Measurements from ENCODE around the gene AKAP11.

The AKAP11 gene

DNA sequence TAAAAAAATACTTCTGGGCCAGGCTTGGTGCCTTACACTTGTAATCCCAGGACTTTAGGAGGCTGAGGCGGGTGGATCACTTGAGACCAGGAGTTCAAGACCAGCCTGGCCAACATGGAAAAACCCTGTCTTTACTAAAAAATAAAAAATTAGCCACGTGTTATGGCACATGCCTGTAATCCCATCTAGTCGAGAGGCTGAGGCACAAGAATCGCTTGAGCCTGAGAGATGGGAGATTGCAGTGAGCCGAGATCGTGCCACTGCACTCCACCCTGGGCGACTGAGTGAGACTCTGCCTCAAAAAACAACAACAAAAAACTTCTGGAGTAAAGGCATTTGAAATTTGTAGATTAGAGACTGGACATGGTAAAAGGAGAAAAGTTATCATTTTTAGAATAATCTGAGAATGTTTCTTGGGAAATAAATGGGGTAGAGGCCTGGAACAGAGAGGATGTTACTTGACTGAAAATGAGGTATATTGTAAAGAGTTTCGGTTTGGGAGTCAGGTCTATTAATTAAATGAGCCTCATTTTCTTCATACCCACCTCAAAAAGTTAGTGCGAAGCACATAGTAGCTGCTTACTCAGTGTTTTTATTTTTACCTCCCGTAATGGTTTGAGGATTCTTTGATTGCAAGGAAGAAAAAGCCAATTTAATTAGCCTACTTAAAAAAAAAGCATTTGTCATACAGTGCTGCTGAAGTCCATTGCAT lies 2.6 kb downstream of the AKAP11 start:
- no peak for DNase-seq

DNA sequence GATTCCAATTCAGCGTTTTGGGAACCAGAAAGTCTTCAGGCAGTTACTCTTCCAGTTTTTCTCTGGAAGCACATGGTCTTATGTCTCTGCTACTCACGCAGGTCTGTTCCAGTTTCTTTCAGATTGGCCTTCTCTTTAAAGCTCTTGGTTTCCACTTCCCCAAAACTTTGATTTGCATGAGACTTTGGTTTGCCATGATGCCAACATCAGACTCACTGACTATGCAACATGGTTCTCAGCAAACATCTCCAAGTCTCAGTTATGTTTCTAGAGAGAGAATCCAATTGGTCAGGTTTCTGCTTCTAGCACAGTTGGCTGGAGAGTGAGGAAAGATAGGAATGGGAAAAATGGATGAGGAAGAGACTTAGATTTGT lies 3.1 kb downstream of the AKAP11 start:
- peak in 1 of 2 donors; percentile 4 for DNase-seq

DNA sequence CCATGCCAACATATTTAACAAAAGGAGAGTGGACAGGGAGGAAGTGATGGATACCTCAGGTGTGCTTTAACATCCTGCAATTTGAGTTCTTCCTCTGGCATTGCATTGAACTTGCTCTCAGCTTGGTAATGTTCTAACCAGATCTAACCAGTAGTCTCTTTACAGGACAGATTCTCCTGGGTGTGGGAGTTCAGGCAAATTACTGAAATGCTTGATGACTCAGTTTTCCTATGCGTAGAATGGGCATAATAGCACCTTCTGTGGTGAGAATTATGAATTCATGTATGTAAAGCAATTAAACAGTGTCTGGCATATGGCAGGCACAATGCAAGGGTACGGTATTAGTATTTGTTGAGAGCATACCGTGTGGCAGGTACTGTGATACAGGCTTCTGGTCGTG lies 3.6 kb downstream of the AKAP11 start:
- DNase-seq = no peak

DNA sequence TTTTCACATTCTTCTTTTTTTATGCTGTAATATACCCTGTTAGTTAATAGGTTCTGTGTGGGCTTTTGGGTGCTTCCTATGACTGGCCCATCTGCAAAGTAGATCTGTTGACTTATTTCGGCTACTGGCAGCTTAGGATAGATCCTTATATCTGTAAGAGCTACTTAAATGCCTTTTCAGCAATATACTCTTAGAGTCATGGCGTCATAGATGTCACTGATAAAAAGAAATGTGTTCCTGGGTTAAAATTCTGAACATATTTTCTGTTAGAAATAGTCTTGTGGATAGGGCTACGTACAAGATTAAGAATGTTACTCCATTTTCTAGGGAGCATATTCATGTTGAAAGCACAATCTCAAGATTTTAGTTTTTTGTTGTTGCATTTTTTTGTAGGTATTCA lies 4.7 kb downstream of the AKAP11 start:
- no peak for DNase-seq

DNA sequence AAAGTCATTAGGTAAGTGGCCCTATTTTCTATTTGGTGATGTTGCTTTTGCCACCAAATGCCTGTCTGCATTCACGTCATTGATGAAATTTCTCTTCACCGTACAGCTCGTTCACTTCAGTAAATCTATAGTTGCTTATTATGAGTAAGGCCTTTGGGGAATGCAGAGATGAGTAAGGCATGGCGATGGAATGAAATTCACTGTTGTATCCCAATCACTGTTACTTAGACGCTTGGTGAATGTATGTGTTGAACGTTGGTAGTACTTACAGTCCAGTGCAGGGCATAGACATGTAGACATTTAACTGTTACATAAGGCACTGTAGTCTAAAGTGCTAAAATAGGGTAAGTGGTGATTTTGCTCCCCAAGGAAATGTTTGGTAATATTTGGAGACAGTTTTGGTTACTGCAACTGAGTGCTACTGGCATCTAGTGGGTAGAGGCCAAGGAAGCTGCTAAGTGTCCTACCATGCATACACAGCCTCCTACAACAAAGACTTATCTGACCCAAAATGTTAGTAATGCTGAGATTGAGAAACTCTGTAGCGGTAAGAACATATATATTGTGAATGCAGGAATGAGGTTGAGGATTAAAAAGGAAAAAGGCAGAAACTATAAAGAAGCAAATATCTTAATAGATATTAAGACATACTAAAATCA lies 5.8 kb downstream of the AKAP11 start:
- DNase-seq = no peak

DNA sequence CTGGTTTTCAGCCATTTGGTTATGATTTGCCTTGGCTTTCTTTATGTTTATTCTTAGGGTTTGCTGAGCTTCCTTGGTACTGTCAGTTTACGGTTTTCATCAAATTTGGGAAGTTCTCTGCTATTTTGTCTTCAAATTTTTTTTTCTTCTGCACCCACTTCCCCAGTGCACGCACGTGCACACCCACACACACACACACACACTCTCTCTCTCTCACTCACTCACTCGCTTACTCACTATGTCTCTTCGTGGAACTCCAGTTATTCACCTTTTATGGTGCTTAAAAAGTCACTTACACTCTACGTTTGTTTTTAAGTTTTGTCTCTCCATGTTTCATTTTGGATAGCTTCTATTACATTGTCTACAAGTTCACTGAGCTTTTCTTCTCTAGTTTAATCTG lies 7.1 kb downstream of the AKAP11 start:
- DNase-seq = peak in 1 of 2 donors; percentile 13

DNA sequence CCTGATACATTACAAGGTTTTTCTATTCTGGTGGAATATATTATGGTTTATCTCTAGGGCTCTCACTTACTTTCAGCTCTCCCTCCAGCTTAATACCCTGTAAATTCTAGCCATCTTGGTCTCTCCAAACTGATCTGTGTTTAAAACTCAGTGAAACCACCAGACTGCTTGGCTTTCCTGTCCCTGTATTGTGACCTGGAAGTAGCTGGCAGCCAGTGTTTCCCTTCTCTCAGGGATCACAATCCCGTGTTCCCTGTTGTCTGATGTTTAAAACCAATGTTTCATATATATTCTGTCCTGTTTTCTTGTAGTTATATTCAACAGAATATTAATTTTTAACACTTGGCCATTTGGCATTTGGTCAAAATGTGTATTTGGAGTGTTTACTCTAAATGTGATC lies 8.0 kb downstream of the AKAP11 start:
- no peak for DNase-seq

DNA sequence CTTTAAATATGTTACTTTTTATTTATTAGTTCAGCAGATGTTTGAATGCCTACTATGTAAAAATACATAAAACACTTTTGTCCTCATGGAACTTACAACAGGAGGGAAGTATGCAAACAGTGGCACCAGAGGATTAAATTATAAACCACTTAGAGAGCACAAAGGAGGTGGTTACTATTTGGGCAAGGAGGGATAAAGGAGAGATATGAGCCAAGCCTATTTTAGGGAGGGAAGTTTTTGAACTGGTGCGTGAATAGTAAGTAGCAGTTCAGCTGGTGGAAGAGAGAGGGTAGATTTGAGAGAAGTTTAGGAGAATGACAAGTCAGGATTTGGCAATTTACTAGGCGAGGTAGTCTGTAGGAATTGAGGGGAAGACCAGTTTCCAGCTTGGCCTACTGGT lies 8.6 kb downstream of the AKAP11 start:
- DNase-seq = no peak

DNA sequence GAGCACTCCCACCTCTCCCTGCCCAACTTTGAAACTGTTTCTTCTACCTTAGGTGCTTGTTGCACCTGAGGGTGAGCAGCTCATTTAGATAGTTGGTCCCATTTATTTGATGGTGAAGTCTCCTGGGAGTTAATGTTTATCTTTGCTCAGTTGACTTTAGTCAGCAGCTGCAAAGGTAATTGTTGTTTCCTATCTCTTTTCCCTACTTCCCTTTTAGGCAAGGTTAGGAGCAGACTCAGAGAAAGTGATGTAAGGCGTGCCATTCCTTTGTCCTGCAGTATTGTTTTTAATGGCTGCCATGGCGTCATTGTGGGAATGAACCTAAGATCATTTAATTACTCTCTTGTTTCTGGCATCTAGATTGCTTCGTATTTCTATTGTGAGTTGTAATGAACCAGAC lies 11.6 kb downstream of the AKAP11 start:
- DNase-seq = no peak

DNA sequence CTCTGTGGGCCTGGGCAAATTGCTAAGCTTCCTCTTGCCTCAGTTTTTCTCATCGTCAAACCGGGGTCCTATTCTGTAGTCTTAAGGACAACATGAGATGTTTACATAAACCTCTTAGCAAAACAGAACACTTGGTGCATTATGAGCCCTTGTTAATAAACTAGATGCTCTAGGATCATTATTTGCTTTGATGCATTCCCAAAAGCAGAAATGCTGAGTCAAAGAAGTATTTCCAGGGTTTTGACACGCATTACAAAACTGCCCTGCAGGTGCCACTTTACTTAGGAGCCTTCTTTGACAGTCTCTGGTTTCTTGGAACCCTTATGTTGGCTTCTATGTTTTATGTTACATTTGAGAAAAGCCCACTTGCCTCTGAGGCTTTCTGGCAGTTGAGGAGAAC lies 12.1 kb downstream of the AKAP11 start:
- DNase-seq = no peak

DNA sequence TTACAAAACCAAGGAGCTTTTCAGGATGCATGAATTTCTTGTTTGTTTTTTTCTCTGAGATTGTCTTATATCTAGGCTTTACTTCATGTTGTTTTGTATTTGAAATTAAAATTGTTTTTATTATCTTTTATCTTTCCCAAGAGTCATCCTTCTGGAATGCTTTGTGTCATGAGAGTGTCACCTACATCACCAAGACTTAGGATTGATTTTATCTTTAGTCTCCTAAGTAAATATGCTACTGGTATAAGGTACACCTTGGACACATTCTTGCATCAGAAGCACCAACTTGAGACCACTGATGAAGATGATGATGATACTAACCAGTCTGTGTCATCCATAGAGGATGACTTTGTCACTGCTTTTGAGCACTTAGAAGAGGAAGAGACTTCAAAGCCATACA lies 26.4 kb downstream of the AKAP11 start:
- no peak for DNase-seq

DNA sequence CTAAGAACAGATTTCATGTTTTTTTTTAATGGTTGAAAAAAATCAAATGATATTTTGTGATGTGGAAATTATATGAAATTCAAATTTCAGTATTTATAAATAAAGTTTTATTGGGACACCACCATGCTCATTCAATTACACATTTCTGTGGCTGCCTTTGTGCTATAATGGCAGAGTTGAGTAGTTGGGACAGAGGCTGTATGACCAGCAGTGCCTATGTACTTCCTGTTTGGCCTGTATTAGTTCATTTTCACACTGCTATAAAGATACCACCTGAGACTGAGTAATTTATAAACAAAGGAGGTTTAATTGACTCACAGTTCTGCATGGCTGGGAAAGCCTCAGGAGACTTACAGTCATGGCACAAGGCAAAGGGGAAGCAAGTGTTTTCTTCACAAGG lies 33.6 kb downstream of the AKAP11 start:
- DNase-seq = no peak

DNA sequence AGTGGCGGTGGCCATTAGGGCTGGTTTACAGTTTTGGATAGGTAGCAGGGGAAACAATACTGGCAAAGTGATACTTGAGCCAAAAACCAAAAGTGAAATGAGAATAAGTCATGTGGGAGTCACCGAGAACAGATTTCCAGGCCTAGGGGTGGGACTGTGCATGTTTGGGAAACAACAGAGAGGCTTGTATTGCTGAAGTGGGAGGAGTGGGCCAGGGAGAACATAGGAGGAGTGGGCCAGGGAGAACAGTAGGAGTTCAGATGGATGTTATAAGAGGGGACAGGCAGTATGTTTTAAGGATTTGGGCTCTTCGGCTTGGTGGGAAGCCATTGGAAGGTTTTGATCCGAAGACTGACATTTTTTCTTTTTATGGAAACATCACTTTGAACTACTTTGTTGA lies 35.5 kb downstream of the AKAP11 start:
- no peak for DNase-seq

DNA sequence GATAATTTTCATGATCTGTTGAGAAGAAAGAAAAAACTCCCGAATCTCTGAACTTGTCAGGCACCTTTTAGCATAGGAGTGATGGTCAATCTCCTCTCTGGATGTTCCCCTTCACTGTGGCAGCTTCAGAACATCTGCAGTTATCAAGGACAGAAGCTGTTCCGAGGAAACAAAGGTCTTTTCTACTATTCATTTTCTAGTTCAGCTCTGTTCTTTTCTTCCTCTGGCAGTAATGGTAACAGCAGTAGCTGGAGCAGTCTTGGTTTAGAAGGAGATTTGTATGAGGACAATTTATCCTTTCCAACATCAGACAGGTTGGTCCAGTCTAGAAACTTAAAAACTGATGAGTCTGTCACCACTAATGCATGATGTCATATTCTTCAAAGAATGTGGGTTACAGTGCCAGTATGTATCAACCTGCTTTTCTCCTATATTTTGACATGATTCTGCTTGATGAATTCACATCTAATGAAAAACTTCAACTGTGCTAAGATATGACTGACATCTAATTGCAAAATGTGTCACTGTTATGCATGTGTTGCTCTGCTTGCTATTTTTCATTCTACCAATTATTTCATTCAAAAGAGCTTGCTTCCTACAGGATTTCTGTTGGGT lies 41.0 kb downstream of the AKAP11 start:
- DNase-seq = no peak

DNA sequence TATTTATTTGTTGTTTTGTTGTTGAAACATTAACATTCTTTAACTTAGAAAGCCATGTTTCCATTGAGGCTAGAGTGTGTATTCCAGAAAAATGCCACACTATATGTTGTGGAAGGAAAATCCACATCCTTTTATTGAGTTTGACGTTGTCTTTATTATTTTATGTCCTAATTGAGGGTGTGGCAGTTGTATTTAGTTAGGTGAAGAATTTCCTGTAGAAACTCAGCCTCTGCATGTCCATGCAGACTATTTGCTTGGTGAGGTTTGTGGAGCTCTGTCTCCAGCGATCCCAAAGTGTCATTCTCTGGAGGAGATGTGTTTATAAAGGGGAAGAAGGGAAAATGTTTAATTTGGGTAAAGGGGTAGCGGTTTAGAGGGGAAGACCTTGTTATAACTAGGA lies 46.6 kb downstream of the AKAP11 start:
- DNase-seq = no peak

DNA sequence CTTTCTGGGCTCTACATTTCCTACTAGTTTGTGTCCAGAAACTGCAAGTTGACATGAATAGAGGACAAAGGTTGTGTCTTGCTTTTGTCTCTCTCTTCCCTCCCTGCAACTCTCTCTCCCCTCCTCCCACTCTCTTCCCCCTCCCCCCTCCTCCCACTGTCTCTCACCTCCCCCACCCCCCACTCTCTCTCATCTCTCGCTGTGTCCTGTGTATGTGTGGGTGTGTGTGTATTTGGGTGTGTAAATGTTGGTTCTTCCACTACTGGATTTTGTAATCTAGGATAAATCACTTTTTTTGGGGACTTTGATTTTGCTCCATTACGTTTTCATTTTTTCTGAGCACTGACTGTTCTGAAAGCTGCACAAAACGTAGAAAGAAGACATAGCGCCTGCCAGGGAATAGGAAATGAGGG lies 48.4 kb downstream of the AKAP11 start:
- peak in 1 of 2 donors; percentile 1 for DNase-seq

DNA sequence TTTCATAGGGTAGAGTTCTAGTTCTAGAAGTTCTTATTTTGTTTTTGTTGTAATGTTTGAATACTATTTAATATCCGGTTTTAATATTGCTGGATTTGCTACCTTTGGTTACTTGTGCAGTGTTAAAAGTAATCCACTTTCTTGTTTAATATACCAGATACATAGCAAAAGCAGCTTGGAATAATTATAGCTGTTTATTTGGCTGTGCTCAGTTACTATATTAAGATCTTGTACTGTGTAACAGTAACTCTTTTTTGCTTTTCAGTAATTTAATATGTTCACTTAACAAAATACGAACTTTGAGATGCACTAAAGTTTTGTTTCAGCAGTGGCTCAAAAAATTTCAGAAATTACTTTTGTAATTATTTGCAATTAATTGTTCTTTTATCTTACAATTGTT lies 50.9 kb downstream of the AKAP11 start:
- DNase-seq = no peak

DNA sequence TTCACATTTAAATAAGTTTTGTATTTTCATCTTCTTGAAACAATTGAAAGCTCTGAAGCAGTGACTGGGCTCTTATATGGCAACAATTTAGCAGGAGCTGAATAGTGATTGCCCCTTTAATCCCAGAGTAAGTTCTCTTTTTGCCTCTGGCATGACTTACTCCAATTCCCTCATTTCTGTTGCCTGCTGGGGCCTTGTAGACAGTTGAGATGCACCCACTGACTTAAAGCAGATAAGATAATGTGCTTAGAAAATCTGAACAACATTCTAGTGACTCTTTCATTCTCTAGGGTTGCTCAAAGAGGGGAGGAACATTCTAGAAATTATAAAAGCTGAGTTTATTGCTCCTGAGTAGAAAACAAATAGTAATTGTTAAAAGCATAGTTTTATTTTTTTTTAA lies 52.8 kb downstream of the AKAP11 start:
- no peak for DNase-seq

DNA sequence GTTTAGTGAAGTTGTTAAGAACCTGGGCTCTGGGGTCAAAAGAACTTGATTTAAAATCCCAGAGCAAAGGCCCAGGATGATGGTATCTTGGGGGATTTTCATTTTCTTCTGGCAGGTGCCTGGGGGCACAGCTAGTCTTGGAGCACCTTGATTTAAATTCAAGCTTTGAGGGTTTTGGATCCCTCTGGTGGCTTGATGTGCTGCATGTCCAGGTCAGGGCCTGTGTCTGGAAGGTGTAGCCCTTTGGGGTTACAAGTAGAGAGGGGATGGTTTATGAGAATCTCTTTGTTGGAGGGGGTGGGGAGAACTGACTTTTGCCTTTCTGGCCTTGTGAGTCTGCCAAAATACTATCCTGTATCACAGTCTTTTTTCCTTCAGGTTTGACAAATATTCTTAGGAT lies 55.8 kb downstream of the AKAP11 start:
- no peak for DNase-seq

DNA sequence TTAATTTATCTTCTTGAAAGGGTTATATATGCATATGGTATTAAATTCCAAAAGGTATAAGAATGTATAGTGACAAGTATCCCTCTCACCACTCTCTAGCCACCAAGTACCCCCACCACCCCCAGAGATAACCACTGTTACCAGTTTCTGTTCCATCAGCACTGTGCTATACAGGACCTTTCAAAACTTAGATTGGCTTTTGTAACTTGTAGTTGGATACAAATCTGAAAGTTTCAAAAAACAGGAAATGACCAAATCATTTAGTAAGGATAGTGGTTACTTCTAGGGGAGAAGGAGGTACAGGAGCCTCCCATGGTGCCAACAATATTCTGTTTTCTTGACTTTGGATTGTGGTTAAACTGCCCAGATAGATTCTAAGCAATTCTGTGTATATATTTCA lies 56.7 kb downstream of the AKAP11 start:
- peak in 1 of 2 donors; percentile 7 for DNase-seq

DNA sequence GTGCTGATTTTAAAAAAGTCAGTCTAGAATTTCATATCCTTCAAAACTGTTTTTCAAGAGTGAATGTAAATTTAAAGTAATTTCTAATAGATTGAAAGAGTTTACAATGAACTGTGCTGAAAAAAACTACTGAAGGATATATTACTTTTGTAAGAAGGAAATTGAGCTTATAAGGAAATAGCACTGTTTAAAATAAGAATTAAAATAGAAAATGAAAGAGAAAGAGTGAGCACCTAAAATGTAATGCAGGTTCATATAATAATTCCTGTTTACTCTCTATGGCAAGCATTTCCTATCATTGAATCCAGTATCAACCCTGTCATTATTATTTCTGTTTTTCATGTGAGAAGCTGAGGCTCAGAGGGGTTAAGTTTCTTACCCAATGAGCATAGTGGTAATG lies 57.3 kb downstream of the AKAP11 start:
- no peak for DNase-seq

DNA sequence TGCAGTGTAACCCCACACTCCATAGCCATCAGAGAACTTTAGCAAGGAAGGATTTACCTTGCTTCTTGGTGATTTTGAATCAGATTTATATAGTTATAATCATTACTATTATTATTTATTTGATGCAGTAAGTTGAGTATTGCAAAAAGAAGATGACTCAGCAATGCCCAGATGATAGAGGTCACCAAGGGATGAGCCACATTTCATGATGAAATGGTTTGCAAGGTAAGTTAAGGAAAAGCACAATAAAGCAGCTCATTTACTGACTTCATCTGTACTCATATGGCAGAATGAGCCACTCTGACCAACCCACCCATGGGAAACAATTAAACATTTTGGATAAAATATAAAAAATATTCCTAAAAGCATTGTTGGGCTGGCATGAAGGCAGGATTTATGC lies 59.1 kb downstream of the AKAP11 start:
- no peak for DNase-seq

DNA sequence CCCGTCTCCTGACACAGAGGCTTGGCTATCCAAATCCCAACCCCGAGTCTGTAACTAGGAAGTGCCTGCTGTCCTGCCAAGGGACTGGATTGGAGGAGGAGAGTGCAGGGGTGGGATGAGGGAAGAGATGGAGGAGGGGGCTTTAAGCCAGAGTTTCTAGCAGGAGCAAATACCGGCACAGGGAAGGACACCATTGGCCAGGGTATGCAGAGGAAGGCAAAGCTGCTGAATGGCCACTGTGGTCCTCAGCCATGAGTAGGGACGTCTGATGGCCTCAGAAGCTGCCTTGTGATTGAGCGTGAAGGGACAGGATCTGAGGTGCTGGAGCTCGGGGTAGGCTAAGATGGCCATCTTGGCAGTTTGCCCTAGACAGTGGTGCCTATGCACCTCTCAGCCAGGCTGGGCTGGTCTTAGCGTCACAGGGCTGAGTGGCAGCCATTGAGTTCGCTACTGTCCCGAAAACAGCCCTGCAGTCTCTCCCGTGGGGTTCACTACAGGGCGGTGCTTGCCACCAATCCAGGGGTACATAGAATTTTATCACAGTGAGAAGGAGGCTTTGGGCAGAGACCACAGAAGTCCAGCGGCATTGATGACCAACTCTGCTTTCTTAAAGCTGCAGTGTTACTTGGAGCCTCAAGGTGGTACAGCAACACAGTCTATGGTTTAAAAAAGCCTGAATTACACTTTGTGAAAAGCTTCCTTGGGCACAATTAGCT lies 61.8 kb downstream of the AKAP11 start:
- DNase-seq = peak in 1 of 2 donors; percentile 26

DNA sequence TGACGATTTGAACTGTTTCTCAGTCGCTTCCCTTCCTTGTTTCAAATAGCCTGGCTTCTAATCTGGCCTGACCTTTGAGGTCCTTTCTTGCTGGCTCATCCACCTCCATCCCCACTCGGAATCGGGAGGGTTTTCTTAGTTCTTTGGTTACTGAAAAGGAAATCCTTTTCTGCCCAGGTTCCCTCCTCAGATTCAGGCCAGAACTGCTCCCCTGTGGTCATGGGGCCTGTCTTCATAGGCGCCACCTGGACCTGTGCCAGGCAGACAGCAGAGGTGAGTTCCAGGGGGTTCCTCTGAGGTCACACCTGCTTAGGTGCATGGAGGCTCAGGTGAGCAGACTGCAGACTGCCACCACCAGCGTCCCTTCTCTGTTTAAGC lies 62.4 kb downstream of the AKAP11 start:
- no peak for DNase-seq

Measured in CD4-positive, alpha-beta T cell treated with Interleukin-1 beta for 1 hour (primary cell).